Posterior vena cava (tissue), 2 donors: Measurements from ENCODE around the gene LRFN5. TPM values are rescaled to one million over a fixed set of nuclear protein-coding genes. Genes with fewer than 3 reads are reported as not detected.
"Not testable (repeated sequence)": the region's sequence is repeated elsewhere in the genome, so short reads cannot be mapped to it uniquely, and the experiment has no call there.

Experiments
- DNase-seq: peaks from one replicate; pipeline ENCODE4 v3.0.0-alpha.2; 2020; ENCODE audit warnings: low spot score
- intact Hi-C, 2 donors: fragments of 100-400 bp; cut with DNase I; formaldehyde crosslinking; loops; one replicate each; pipeline versions ENCODE4 v1.14.1 to v1.14.2; 2022 to 2023
- long read RNA-seq, 2 donors: library from polyadenylated mRNA; unstranded; transcript quantifications; one replicate each; pipeline ENCODE4 v2.0.0, GENCODE V29; 2020 to 2021
- total RNA-seq, 2 donors: library from RNA; stranded (reverse); fragmentation: NEBNext Ultra II Directional; extraction: Animal tissue kit (Norgen Biotek cat#: 25700); gene quantifications; one replicate each; pipeline ENCODE4 v1.2.1, GENCODE V29; 2021
- donor health status: DM: yes; HTN: yes; CAD: no.
- donor health status: DM: yes; HTN: yes; CAD: no.

LRFN5 gene
- under 1 TPM; 0.38 to 0.74 TPM for total RNA-seq
- long read RNA-seq, donor 1: 0 reads
- long read RNA-seq, donor 2: 0 reads

- intact Hi-C loops: no loop called here
- no peak for DNase-seq
Observed at GRCh38 chr14:41606532-41607303, at the start of gene LRFN5. Gene LRFN5 (plus strand): TSS chr14:41606876.

GRCh38 chr14:41558490-41558889, 48.2 kb upstream of the LRFN5 start:
- intact Hi-C loops: no loop called here
- DNase-seq: no peak

DNA sequence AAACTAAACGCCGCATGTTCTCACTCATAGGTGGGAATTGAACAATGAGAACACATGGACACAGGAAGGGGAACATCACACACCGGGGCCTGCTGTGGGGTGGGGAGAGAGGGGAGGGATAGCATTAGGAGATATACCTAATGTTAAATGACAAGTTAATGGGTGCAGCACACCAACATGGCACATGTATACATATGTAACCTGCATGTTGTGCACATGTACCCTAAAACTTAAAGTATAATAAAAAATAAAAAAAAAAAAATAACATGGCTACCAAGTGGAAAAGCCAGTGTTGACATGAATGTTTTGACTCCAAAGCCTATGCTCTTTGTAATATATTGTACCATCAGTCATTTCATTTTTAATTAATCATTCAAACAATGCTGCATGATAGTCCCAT, 39.8 kb upstream of the LRFN5 start:
- DNase-seq, intact Hi-C loops: not testable (repeated sequence)

GRCh38 chr14:41568979-41569378, 37.7 kb upstream of the LRFN5 start:
- intact Hi-C loops: no loop called here
- DNase-seq: no peak

DNA sequence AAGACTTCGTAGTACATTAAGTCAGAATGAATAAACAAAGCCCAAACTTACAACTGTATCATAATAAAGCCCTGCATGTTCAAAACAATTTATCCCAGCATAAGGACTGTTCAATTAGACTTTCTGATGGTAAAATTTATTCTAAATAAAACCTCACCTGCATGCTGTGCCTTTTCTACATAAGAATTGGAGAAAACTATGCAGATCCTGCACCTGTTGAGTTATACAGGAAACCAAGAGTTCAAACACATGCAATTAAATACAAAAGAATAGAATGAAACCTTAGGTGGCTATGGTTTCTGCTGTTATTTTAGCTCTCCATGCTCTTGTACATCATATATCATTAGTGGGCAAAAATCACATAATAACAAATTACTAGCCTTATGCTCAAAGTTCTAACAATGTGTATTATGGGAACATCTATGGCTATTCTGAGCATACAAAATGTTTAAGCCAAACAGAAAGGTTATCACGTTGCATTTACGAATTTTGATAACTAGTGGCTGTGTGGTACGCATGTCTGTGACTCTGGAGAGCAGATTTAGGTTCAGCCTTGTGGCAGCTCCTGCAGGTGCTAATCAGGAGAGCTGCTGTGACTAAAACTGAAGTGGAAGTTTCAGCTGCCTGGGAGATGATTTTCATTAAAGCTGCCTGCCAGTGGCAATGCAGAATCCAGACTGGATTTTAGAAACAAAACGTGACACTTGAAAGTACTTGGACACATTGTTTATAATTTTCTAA, 36.1 kb upstream of the LRFN5 start:
- intact Hi-C loops: no loop called here
- DNase-seq: no peak

DNA sequence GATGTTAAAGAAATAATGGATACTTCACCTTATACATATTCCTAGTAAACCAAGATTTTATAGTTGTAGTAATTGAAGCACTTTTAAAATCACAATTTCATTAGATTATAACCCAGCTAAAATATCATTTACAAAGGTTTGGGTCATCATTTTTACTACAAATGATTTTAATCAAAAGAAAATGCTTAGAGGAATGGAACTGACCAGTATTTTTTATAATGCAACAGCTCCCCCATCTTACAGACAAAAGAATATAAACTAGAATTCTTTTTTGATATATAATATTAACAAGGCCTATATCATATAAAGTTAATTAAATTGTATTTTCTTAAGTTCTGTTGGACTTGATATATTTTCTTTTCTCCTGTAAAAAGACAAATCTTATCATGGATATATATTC, 20.4 kb upstream of the LRFN5 start:
- DNase-seq: no peak
- intact Hi-C loops: no loop called here

- intact Hi-C loops: no loop called here
- peak; percentile 42 for DNase-seq
Observed at GRCh38 chr14:41597647-41598046, 9.0 kb upstream of the LRFN5 start.

DNA sequence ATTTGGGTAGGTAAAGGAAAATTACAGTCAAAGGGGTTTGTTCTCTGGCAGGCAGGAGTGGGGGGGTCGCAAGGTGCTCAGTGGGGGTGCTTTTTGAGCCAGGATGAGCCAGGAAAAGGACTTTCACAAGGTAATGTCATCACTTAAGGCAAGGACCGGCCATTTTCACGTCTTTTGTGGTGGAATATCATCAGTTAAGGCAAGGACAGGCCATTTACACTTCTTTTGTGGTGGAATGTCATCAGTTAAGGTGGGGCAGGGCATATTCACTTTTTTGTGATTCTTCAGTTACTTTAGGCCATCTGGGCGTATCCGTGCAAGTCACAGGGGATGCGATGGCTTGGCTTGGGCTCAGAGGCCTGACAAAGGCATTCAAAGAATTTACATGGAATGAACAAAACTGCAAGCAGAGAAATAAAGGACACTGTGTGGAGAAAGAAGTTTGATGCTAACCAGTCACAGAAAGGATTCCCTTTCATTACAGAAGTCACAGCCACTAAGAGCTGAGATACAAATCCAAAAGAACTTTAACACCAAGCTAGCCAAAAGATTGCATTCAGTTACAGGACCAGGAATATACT, 6.8 kb upstream of the LRFN5 start:
- intact Hi-C loops: not testable (repeated sequence)

DNA sequence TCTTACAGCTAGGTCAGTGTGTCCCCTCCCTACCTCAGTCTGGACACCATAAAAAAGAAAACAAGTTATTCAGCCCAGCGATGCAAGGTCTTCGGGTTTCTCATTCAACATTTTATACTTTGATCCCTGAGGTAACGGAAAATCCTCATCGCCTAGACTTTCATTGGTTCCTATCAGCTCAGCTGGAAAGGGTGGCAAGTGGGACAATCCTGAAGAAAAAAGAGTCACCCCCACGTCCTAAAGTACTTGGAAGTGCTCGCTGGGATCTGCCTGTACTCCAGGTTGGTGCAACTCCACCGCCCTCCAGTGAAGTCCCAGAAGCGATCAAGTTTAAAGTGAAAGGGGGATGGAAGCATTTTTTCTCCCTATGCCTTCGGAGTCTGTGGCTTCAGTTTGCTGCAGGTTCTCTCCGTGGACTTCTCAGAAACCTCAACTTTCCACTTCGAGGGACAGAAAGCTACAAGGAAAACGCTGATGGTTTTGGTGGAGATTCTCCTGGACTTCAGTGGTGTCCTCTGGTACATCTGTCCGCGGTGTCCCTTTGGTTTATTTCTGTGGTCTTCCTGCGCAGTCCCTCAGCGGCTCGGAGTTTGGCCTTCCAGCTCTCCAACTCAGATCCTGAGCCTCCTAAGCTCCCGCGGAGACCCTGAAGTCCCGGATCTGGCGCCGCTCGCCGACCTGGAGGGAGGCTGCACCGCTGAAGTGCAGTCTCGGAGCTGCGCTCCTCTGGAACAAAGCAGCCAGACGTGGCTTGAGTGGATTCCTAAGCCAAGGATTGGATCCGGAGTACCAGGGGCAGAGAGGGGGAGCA, 1.8 kb upstream of the LRFN5 start:
- intact Hi-C loops: no loop called here

More for the DNA sequence above, 6.8 kb upstream of the LRFN5 start:
- not testable (repeated sequence) for DNase-seq

GRCh38 chr14:41605550-41606281, 960 bp upstream of the LRFN5 start:
- DNase-seq: no peak
- intact Hi-C loops: no loop called here

More for the DNA sequence above, 1.8 kb upstream of the LRFN5 start:
- DNase-seq: no peak

- intact Hi-C loops: no loop called here
- no peak for DNase-seq
Observed at GRCh38 chr14:41606282-41606531, 469 bp upstream of the LRFN5 start.

- no peak for DNase-seq
- intact Hi-C loops: no loop called here
Observed at GRCh38 chr14:41607304-41607775, 664 bp downstream of the LRFN5 start.

GRCh38 chr14:41607966-41608663, 1.4 kb downstream of the LRFN5 start:
- no peak for DNase-seq
- intact Hi-C loops: no loop called here

GRCh38 chr14:41608681-41609390, 2.2 kb downstream of the LRFN5 start:
- intact Hi-C loops: no loop called here
- no peak for DNase-seq

DNA sequence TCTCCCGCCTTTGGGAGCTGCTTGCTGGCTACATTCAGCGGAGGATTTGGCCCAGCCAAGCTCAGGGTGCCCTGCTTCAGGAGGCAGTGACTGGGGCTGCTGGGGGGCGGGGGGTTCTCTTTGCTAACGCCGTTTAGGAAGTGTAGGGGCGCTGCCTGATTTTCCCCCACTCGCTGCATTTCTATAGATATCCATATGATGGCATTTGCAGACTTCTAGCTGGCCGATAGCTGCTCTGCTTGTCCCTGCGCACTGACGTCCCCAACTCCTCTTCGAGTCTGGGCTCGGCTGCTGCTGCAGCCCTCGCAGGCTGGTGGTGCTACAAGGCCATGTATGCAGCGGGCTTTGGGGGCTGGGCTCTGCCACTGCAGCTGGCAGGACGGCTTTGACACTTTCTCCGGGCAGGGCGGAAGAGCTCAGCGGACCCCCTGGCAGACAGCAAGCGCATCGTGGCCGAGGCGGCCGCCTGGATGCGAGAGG, 3.1 kb downstream of the LRFN5 start:
- intact Hi-C loops: no loop called here
- DNase-seq: no peak

DNA sequence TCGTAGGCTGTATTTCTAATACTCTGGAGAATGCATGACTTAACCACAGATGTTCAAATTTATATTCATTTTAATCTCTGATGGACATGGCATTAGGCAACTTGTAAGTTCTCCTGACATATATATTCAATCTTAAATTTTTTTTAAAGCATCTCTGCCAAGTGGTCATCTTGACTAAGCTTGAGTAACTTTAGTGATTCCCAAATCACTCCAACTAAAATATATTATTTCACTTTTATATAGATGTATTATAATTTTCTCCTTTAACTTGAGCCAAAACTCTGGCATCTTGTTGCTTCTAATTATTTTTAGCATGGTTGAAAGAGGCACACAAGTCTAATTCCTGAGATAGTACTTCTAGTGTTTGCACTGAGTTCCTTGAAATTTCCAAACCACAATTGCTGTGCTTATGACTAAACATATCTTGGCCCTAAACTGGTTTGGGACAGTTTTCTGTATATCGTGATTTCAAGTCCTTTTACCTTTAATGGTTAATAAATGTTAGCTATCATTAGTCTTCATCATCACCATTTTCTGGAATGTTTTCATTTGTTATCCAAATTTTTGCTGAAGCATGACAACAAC, 8.4 kb downstream of the LRFN5 start:
- intact Hi-C loops: no loop called here
- no peak for DNase-seq

DNA sequence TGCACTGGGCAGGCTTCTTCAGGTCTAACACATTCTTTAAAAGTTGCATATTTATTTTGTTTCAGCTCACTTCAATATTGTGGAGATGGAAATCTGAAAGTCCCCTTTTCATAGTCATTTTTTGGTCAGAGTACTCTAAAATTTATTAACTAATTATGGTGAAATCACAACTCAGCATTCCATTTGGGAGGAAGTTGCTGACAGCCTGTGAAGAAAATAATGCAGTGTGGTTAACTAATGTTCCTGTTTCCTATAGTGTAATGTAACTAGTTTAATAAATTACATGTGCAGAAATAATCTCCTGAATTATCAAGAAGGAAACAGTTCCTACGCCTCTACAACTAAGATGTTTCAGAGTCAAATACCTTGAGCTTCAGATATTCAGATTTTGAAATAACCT, 17.1 kb downstream of the LRFN5 start:
- intact Hi-C loops: no loop called here
- DNase-seq: no peak
